Measurements from ENCODE around the gene G0S2.
A peak's percentile ranks its signal among the peaks of the same experiment; 100 is the strongest.
"Not testable (repeated sequence)": the region's sequence is repeated elsewhere in the genome, so short reads cannot be mapped to it uniquely, and the experiment has no call there.

Gene G0S2

GRCh38 chr1:209673631-209674417 lies 1.4 kb upstream of the G0S2 start:
- in situ Hi-C loops (cut with HindIII; ENCODE audit: low pct_unique_long_range_greater_than_20kb, low sequenced_read_pairs): no loop called here
- TF ChIP-seq JUND (IDR thresholded peaks at IDR 0.05; ENCODE audit: low read depth): no peak
- DNase-seq (ENCODE audit: low read depth in 1 of 2, low spot score in 1 of 2): no peak

GRCh38 chr1:209675565-209676154 lies 448 bp downstream of the G0S2 start:
- DNase-seq (ENCODE audit: low read depth in 1 of 2, low spot score in 1 of 2): no peak
- in situ Hi-C loops (cut with HindIII; ENCODE audit: low pct_unique_long_range_greater_than_20kb, low sequenced_read_pairs): no loop called here

GRCh38 chr1:209678981-209679539 lies 3.8 kb downstream of the G0S2 start:
- TF ChIP-seq JUND (IDR thresholded peaks at IDR 0.05; ENCODE audit: low read depth): no peak
- in situ Hi-C loops (cut with HindIII; ENCODE audit: low pct_unique_long_range_greater_than_20kb, low sequenced_read_pairs): no loop called here

More at GRCh38 chr1:209675565-209676154, 448 bp downstream of the G0S2 start:
- TF ChIP-seq JUND (IDR thresholded peaks at IDR 0.05; ENCODE audit: low read depth): no peak

GRCh38 chr1:209685821-209686220 lies 10.6 kb downstream of the G0S2 start:
- DNase-seq (ENCODE audit: low read depth in 1 of 2, low spot score in 1 of 2): no peak
- TF ChIP-seq JUND (IDR thresholded peaks at IDR 0.05; ENCODE audit: low read depth): no peak
- in situ Hi-C loops (cut with HindIII; ENCODE audit: low pct_unique_long_range_greater_than_20kb, low sequenced_read_pairs): no loop called here

More at GRCh38 chr1:209678981-209679539, 3.8 kb downstream of the G0S2 start:
- no peak for DNase-seq (ENCODE audit: low read depth in 1 of 2, low spot score in 1 of 2)

GRCh38 chr1:209686322-209686721 lies 11.1 kb downstream of the G0S2 start:
- DNase-seq (ENCODE audit: low read depth in 1 of 2, low spot score in 1 of 2): no peak
- no peak for TF ChIP-seq JUND (IDR thresholded peaks at IDR 0.05; ENCODE audit: low read depth)
- in situ Hi-C loops (cut with HindIII; ENCODE audit: low pct_unique_long_range_greater_than_20kb, low sequenced_read_pairs): no loop called here

GRCh38 chr1:209688746-209689234 lies 13.6 kb downstream of the G0S2 start:
- DNase-seq (ENCODE audit: low read depth in 1 of 2, low spot score in 1 of 2): no peak
- no peak for TF ChIP-seq JUND (IDR thresholded peaks at IDR 0.05; ENCODE audit: low read depth)
- in situ Hi-C loops (cut with HindIII; ENCODE audit: low pct_unique_long_range_greater_than_20kb, low sequenced_read_pairs): no loop called here

- in situ Hi-C loops (cut with HindIII; ENCODE audit: low pct_unique_long_range_greater_than_20kb, low sequenced_read_pairs): no loop called here
- DNase-seq (ENCODE audit: low read depth in 1 of 2, low spot score in 1 of 2): peak in 1 of 2 experiments; percentile 63
- no peak for TF ChIP-seq JUND (IDR thresholded peaks at IDR 0.05; ENCODE audit: low read depth)
Measured at GRCh38 chr1:209689477-209689876, 14.3 kb downstream of the G0S2 start.

GRCh38 chr1:209691237-209691636 lies 16.0 kb downstream of the G0S2 start:
- no peak for DNase-seq (ENCODE audit: low read depth in 1 of 2, low spot score in 1 of 2)

GRCh38 chr1:209692296-209692695 lies 17.1 kb downstream of the G0S2 start:
- in situ Hi-C loops (cut with HindIII; ENCODE audit: low pct_unique_long_range_greater_than_20kb, low sequenced_read_pairs): no loop called here
- TF ChIP-seq JUND (IDR thresholded peaks at IDR 0.05; ENCODE audit: low read depth): no peak
- no peak for DNase-seq (ENCODE audit: low read depth in 1 of 2, low spot score in 1 of 2)

More at GRCh38 chr1:209691237-209691636, 16.0 kb downstream of the G0S2 start:
- in situ Hi-C loops (cut with HindIII; ENCODE audit: low pct_unique_long_range_greater_than_20kb, low sequenced_read_pairs): no loop called here
- no peak for TF ChIP-seq JUND (IDR thresholded peaks at IDR 0.05; ENCODE audit: low read depth)

GRCh38 chr1:209692745-209693504 lies 17.7 kb downstream of the G0S2 start:
- no peak for TF ChIP-seq JUND (IDR thresholded peaks at IDR 0.05; ENCODE audit: low read depth)
- in situ Hi-C loops (cut with HindIII; ENCODE audit: low pct_unique_long_range_greater_than_20kb, low sequenced_read_pairs): no loop called here
- peak; percentile 63 to 88 for DNase-seq (ENCODE audit: low read depth in 1 of 2, low spot score in 1 of 2)

GRCh38 chr1:209696673-209697072 lies 21.5 kb downstream of the G0S2 start:
- in situ Hi-C loops (cut with HindIII; ENCODE audit: low pct_unique_long_range_greater_than_20kb, low sequenced_read_pairs): no loop called here
- no peak for DNase-seq (ENCODE audit: low read depth in 1 of 2, low spot score in 1 of 2)
- TF ChIP-seq JUND (IDR thresholded peaks at IDR 0.05; ENCODE audit: low read depth): no peak

GRCh38 chr1:209697126-209697525 lies 21.9 kb downstream of the G0S2 start:
- in situ Hi-C loops (cut with HindIII; ENCODE audit: low pct_unique_long_range_greater_than_20kb, low sequenced_read_pairs): no loop called here
- no peak for DNase-seq (ENCODE audit: low read depth in 1 of 2, low spot score in 1 of 2)
- TF ChIP-seq JUND (IDR thresholded peaks at IDR 0.05; ENCODE audit: low read depth): no peak

GRCh38 chr1:209700686-209701085 lies 25.5 kb downstream of the G0S2 start:
- DNase-seq (ENCODE audit: low read depth in 1 of 2, low spot score in 1 of 2); in situ Hi-C loops (cut with HindIII; ENCODE audit: low pct_unique_long_range_greater_than_20kb, low sequenced_read_pairs): not testable (repeated sequence)

Data from T47D (cell line).